RWPE1 (cell line): ENCODE measurements around the gene SNAP47.

Experiments
- CTCF ChIA-PET: fragments of 350-600 bp; sonication (Branson Sonifier 250); formaldehyde crosslinking; extraction: SDS; loops from one replicate; lab custom pipeline; 2021; lab: Yijun Ruan, JAX
- POLR2A ChIA-PET: fragments of 400-600 bp; formaldehyde crosslinking; extraction: SDS; loops from one replicate; lab custom pipeline; 2020; ENCODE audit warnings: antibody characterized with exemption; ENCODE audit not compliant: low non-redundant PET; lab: Yijun Ruan, JAX
- DNase-seq: peaks from one replicate; pipeline ENCODE4 v3.0.0; 2012; ENCODE audit warnings: low spot score
- H3K27ac ChIP-seq: fragments of 450-650 bp; 2 replicates; pipeline ENCODE4 v1.5.1; 2017
- TF ChIP-seq, protein P1 (sequence below): fragments of 450-650 bp; conservative IDR thresholded peaks from 2 replicates; pipeline ENCODE4 v1.5.1; 2017; ENCODE audit warnings: low read depth, mild to moderate bottlenecking

Gene SNAP47

DNA sequence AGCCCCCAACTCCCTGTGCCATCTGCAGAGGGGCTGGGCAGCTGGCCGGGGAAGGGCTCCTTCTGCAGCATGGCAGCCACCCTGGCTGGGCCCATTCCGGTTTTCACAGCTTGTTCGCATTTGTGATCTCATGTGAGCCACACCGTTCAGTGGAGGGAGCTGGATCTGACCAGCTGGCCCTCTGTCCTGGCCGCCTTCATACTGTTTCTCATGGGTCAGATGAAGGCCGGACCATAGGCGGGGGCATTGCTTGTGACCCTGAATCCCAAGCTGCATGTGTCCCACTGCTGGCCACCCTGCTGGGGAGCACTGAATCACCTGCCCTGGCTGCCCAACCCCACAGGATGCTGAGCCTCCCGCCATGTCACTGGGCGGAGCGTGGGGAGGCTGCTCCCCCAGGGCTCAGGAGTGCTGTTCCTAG is 43.8 kb downstream of the SNAP47 start:
- POLR2A ChIA-PET, result no interaction called here

DNA sequence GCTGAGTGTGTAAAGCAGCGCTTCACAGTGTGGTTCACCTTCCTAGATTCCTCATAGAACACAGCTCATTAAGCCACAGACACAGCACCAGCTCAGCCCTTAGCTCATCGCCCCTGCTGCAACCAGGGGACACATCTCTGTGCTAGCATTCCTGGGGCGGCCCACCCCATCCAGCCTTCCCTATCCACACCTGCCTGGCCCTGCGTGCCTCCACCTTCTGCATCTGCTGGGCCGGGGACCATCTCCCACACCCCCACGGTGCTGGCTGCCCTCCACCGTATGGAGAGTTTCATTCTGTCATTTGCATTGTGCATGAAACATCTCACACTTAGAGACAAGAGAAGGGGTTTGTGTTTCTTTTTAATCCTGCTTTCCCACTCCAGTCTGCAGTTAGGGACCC is 44.5 kb downstream of the SNAP47 start:
- H3K27ac ChIP-seq, result peak overlapping the region; percentile 44
- ChIA-PET CTCF (no interaction called here), POLR2A (no interaction called here)
- TF ChIP-seq, protein P1, sequence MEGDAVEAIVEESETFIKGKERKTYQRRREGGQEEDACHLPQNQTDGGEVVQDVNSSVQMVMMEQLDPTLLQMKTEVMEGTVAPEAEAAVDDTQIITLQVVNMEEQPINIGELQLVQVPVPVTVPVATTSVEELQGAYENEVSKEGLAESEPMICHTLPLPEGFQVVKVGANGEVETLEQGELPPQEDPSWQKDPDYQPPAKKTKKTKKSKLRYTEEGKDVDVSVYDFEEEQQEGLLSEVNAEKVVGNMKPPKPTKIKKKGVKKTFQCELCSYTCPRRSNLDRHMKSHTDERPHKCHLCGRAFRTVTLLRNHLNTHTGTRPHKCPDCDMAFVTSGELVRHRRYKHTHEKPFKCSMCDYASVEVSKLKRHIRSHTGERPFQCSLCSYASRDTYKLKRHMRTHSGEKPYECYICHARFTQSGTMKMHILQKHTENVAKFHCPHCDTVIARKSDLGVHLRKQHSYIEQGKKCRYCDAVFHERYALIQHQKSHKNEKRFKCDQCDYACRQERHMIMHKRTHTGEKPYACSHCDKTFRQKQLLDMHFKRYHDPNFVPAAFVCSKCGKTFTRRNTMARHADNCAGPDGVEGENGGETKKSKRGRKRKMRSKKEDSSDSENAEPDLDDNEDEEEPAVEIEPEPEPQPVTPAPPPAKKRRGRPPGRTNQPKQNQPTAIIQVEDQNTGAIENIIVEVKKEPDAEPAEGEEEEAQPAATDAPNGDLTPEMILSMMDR, result no peak
- DNase-seq, result no peak

More for the DNA sequence above, 43.8 kb downstream of the SNAP47 start:
- TF ChIP-seq, protein P1, result no peak
- DNase-seq, result no peak
- CTCF ChIA-PET, result interaction anchor here (0.9 to 1.4 kb wide), 2 partner anchors 17 to 27 kb away, joined by 3 to 5 read pairs; no protein-coding TSS in a partner anchor
- H3K27ac ChIP-seq, result peak overlapping the region; percentile 44

DNA sequence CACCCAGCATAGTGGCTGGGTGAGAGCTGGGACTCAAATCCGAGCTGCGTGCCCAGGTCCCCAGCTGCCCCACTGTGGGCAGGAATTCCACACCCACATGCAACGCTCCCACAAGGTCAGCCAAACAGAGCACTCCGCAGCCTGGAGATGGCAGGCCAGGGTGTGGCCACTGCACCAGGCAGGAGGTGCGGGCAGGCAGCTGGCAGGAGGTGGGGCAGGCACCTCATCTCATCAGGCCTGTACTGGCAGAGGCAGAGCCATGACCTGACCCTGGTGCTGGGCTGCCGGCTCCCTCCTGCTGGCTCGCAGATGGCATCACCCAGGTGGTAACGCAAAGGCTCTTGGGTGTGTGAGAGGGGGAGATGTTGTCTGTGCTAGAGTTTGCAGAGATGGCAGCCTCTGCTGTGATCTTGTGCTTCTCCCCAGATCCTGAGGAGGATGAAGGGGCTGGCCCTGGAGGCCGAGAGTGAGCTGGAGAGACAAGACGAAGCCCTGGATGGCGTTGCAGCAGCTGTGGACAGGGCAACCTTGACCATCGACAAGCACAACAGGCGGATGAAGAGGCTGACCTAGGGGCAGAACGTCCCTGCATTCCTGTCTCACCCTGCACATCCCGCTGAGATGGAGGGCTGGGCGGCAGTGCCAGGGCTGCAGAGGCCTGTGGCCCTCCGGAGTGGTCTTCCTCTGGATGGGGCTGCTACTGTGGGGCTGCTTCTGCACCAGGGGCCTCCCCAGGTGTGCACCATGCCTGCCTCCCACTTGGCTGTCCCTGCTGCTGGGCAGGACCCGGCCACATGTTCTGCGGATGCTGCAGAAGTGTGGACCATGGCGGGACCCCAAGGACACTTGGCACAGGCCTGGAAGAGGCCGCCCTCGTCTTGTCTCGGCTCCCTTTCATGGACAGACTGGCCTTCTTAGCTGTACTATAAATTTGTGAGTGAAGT is 45.1 kb downstream of the SNAP47 start:
- ChIA-PET POLR2A (no interaction called here), CTCF (interaction anchor here (0.6 kb wide), 1 partner anchor 360 kb away, joined by 3 read pairs; no protein-coding TSS in a partner anchor)
- TF ChIP-seq, protein P1, result no peak
- peak overlapping the region; percentile 44 for H3K27ac ChIP-seq
- no peak for DNase-seq

DNA sequence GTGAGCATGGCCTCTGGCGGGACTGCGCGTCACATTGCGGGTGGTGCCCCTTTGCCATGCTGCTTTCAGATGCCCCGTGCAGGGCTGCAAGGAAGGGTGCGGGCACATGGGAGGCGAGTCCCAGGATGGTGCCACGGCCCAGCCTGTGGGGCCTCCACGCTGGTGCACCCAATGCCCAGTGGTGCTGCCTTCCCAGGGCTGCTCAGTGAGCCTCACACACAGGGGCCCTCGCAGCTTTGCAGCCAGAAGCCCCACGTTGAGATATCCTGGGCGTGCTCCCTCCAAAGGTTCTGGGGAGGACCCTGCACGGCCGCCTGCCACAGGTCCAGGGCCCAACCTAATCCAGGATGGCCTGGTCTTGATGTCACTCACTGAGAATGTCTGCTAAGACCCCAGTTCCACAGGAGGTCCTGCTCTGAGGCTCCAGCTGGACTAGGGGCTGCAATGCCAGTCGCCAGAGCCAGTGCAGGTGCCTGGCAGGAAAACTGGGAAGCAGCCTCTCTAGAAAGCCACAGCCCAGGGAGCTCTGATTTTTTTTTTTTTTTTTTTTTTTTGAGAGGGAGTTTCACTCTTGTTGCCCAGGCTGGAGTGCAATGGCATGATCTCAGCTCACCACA is 46.2 kb downstream of the SNAP47 start:
- H3K27ac ChIP-seq, result peak overlapping the region; percentile 44; the same call in 1 of the 2 replicates
- POLR2A ChIA-PET, result no interaction called here
- no peak for DNase-seq
- TF ChIP-seq, protein P1, result no peak
- CTCF ChIA-PET, result no interaction called here

DNA sequence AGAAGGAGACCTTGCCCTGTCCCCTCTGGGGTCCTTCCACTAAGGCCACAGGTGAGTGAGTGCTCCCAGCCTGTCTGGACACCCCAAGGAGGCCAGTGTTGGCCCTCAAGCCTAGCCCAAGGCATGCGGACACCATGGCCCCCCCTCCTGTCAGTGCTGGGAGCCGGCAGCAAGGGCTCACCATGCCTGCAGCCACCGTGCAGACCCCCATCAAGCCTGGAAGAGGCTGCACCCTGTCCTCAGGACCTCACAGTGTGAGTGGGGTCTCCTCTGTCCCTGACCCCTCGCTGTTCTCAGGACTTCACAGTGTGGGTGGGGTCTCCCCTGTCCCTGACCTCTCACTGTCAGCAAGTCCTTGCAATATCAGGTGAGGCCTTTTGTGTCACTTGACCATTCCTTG is 47.0 kb downstream of the SNAP47 start:
- POLR2A ChIA-PET, result no interaction called here
- TF ChIP-seq, protein P1, result no peak
- CTCF ChIA-PET, result no interaction called here
- H3K27ac ChIP-seq, result no peak overlapping the region; the same call in 1 of the 2 replicates
- DNase-seq, result no peak

DNA sequence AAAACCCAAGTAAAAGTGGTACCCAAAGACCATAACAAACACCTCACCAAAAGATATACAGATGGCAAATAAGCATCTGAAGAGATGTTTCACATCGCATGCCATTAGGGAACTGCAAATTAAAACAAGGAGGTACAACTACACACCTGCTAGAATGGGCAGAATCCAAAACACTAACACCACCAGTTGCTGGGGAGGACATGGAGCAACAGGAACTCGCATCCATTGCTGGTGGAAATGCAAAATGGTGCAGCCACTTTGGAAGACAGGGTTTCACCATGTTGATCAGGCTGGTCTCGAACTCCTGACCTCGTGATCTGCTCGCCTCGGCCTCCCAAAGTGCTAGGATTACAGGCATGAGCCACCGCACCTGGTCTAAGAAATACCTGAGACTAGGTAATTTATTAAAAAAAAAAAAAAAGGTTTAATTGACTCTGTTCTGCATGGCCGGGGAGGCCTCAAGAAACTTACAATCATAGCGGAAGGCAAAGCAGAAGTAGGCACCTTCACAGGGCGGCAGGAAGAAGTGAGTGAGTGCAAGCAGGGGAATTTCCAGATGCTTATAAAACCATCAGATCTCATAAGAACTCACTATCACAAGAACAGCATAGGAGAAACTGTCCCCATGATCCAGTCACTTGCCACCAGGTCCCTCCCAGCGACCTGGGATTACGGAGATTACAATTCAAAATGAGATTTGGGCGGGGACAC is 50.0 kb downstream of the SNAP47 start:
- TF ChIP-seq, protein P1, result no peak
- H3K27ac ChIP-seq, result no peak overlapping the region
- CTCF ChIA-PET, result no interaction called here
- DNase-seq, result no peak
- POLR2A ChIA-PET, result no interaction called here
